GM19467 (cell line): ENCODE results near the gene PPP3R2.
"Not testable (repeated sequence)": the region's sequence is repeated elsewhere in the genome, so short reads cannot be mapped to it uniquely, and the experiment has no call there.

Source experiments
- ATAC-seq: cut with Tn5 transposase; IDR thresholded peaks from one replicate; pipeline ENCODE4 v1.9.1; 2021; ENCODE audit warnings: mild to moderate bottlenecking, moderate library complexity; ENCODE audit not compliant: unreplicated experiment

PPP3R2 gene

GRCh38 chr9:101590074-101590473, 4.7 kb downstream of the PPP3R2 start:
- not testable (repeated sequence) for ATAC-seq

DNA sequence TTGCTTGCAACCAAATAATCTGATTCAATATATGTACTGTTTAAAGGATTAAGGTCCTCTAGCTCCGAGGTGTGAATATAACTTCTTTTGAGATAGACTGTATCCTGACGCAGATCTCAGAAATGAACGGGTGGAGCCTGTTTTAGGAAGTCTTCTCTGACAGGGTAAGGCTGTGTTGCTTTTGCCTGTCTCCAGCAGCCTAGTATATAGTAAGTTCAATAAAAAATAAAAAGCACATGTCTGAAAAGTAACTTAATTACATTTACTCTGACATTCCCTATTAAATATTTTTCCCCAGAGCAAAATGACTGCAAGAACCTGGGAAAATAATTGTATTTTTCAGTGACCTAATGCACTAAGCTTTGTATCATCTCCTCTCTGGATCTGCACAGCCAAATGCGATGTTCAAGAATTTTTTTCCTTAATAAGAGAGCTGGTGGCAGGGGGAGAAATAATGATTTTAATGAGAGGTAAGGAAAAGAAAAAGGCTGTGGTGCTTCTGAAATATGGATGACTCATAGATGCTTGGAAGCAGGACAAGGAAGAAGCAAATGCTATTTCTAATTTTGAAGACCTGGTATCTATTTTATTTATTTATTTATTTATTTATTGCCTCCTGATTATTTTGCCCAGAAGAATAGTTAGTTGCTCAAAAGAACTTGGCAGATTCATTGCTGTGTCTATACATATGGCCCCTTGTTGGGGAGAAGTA, 7.3 kb downstream of the PPP3R2 start:
- ATAC-seq = no peak

GRCh38 chr9:101586651-101587050, 8.1 kb downstream of the PPP3R2 start:
- ATAC-seq = peak; percentile 88

DNA sequence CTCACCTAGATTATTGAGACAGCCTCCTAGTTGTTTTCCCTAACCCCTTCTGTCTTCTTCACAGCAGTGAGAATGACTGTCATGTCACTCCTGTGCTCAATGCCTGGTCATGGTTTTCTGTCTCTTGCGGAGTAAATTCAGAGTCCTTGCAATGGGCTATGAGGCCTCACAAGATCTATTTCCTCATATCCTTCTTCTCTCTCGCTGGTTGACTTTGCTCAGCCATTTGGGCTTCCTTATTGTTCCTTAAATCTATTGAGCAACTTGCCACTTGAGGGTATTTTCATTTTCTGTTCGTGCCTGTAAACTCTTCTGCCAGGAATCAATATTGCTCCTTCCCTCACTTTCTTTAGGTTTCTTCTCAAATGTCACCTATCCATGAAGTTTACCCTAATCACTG, 9.0 kb downstream of the PPP3R2 start:
- no peak for ATAC-seq

DNA sequence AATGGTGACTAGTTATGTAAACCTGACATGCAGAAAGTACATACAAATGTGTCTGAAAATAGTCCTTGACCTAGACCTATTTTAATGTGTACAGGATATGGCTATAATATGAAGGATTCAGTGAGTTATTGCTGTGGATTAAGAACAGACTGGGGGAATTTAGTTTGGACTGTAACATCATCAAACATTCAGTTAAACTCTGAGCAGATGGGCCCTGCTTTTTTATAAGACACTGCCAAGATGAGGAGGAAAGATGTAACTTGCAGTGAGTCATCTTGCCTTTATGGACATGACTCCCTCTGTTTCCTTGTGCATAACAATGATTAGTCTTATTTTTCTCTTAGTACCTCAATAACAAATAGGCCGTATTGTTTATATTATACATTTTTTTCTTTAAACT, 12.2 kb downstream of the PPP3R2 start:
- ATAC-seq = no peak

GRCh38 chr9:101579711-101580545, 14.8 kb downstream of the PPP3R2 start:
- no peak for ATAC-seq

DNA sequence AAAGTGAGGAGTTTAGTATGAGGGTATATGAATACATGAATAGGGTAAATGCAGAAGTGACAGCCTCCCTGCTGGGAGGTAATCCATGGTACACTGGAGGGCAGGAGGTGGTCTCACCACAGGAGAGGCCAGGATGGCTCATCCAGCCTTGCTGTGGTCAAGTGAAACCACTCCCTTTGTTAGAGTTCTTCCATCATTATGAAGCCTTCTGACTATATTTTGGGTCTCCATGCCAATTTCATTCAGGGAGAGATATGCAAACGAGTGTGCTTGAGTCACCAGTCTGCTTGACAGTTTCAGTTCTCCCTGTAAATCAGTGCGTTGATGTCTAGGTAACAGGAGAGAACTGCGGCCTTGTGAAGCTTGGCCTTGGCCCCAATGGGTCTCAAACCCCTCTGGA, 16.4 kb downstream of the PPP3R2 start:
- ATAC-seq = no peak

DNA sequence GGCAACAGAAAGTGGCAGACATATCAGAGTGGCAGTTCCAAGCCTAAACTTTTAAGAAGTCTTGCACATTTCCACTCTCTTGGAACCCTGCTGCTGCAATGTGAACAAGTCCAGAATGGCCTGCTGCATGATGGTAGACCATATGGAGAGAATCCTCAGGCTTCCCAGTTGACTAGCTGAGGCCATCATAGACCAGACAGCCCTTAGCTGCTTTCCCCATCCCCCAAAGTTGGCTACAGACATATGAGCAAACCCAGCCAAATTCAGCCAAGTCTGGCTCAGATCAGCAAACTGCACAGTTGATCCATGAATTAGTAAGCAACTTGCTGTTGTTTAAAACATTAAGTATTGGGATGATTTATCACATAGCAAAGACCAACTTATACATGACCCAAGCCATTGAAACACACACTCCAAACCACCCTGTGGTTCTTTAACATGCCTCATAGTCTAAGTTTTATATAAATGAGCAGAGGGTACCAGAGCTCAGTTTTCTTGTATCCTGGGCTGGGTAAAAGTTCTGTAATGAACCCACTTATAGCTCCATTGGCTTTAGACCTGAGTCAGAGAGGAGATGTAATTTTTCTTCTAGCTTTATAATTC, 19.9 kb downstream of the PPP3R2 start:
- no peak for ATAC-seq

DNA sequence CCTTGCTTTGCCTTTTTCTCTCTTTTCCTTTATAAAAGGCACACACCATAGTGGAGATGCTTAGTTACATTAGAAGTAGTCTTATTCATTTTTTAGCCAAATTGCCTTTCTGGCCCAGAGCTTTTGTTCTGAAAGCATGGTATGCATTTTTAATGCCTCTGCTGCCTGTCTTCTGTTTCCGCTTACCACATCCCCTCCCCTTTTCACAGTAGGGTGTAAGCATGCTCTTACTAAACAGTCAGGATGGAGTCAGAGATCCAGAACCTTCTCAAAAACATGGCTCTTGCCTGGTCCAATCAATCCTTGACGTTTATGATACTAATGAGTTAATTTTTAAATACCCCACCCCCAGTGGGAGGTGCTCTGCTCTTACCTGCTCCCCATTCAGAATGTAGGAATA, 22.5 kb downstream of the PPP3R2 start:
- no peak for ATAC-seq

DNA sequence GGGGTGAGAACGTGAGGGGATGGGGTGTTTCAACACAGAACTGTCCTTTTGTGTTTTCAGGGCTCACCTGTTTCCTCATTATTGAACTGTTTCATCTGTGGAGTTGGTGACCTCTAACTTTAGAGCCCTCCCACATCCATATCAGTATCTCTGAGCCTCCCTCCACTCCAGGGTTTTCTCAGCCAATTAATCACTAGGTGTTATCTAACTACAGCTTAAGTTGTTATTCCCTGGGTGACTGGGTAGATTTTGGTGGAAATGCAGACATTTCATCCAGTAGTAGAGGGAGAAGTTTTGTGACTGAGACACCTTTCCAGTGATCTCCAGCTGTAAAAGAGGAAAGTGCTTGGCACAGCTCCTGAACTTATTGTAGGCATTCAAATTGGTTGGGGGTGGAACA, 23.7 kb downstream of the PPP3R2 start:
- no peak for ATAC-seq

- no peak for ATAC-seq
These were observed 24.8 kb downstream of the PPP3R2 start for GRCh38 chr9:101569741-101570501.

DNA sequence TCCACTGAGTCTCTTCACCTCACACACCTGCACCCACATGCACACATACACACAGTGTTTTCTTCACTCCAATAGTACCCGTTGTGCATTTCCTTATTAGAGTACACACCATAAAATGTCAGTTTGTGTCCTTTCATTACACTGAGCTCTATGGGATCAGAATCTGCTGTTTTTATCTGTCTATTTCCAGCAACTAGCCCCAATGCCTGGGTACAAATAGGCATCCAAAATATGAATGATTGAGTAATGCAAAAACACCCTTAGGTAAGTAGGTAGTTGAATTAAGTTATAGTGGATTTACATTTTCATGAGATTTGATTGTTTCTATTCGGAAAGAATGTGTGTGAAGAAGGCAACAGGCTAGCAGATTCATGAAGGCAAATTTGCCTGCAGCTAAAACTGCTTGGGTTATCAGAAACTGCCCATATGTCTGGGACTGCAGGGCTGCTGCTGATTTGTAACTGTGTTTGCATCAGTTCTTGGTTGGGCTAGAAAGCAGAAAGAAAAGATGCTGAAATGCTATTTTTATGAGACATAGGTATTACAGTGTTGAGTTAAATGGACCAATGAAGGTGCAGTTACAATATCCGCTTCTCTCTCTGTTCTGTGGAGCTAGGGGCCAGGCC, 26.9 kb downstream of the PPP3R2 start:
- ATAC-seq = no peak

DNA sequence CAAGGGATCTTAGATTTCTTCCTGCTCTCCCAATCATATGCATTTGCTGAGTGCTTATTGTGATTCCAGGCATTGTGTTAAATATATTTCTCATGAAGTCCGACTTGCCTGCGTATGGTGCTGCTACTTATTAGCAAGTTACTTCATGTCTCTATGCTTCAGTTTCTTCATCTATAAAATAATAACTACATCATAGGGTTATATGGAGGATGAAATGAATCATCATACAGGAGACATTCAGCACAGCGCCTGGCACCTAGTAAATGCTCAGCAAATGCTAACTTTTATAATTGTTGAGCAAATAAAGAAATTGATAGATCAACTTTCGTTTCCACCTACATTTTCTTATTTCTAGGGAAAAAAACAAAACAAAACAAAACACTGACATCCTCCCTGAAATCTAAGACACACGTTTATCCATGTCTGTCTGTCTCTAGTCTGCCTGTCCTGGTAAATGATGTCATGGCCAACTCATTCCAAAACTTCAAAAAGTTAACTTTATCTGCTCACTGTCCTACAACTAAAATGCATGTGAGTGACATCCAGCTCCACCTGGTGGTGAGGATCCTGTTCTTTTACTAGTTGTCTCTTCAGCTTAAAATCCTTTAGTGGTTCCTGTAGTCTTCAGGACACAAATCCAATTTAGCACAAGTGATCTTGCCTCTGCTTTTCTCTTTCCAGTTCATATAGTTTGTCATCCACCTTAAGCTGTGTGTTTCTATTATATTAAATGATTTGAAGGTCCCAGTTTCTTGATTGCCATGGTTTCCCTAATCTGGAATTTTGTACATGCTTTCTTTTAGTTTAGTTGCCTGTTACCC, 27.7 kb downstream of the PPP3R2 start:
- peak; percentile 65 for ATAC-seq

DNA sequence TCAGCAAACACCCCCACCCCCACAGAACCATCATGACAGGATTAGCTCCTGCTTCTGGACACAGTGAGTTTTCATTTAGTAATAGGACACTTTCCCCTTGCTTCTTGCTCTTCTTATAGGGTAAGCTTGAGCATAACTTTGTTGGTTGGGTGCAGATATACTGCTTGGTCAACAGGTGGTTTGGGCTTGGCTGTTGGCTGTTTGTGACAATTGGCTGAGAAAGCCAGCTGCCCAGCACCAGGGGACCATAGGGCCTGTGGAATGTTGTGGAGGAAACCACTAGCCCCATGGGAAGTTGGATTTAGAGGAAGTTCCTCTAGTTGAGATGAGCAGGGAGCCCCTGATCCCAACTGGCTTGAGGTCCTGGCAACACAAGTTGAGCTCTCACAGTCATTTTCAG, 30.5 kb downstream of the PPP3R2 start:
- no peak for ATAC-seq

DNA sequence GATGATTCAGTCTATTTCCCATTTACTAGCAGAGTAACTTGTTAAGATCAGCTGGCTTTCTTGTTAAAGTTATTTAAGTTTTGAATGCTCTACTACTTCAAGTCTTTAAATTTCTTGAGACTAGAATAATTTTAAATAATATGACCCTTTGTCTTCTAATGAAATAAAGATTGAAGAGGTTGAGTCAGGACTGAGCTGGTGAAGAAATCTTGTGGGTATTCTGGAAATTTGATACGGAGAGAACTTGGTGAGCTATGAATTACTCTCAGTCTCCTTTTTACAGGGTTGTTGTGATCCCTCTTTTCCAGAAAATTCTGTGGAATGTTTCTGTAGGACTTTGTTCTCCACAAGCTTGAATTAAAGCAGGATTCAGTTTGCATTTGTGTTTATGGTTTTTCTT, 31.8 kb downstream of the PPP3R2 start:
- ATAC-seq = no peak

DNA sequence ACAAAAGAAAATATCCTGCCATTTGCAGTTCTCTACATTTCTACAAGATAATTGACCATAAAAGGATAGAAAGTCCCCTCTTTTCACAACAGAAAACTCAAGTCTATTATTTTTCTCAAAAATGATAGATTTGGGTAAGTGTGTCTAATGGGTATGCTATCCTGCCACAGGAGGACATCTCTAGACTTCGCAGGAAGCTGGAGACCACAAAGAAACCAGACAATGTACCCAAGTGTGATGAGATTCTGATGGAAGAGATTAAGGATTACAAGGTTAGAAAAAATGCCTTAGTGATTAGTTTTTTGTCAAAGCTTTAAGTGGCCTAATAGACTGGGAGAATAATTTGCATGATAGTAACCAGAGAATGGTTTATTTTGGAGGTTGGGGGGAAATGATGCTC, 33.0 kb downstream of the PPP3R2 start:
- no peak for ATAC-seq

DNA sequence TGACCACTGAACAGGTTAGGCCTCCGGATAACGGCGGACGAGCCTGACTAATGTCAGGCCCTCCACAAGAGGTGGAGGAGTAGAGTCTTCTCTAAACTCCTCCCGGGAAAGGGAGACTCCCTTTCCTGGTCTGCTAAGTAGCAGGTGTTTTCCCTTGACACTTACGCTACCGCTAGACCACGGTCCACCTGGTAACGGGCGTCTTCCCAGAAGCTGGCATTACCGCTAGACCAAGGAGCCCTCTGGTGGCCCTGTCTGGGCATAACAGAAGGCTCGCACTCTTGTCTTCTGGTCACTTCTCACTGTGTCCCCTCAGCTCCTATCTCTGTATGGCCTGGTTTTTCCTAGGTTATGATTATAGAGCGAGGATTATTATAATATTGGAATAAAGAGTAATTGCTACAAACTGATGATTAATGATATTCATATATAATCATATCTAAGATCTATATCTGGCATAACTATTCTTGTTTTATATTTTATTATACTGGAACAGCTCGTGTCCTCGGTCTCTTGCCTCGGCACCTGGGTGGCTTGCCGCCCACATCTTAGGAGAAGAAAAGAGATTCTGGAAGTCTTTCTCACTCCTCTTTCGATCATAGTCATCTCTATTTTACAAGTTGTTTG, 45.2 kb downstream of the PPP3R2 start:
- ATAC-seq = not testable (repeated sequence)

DNA sequence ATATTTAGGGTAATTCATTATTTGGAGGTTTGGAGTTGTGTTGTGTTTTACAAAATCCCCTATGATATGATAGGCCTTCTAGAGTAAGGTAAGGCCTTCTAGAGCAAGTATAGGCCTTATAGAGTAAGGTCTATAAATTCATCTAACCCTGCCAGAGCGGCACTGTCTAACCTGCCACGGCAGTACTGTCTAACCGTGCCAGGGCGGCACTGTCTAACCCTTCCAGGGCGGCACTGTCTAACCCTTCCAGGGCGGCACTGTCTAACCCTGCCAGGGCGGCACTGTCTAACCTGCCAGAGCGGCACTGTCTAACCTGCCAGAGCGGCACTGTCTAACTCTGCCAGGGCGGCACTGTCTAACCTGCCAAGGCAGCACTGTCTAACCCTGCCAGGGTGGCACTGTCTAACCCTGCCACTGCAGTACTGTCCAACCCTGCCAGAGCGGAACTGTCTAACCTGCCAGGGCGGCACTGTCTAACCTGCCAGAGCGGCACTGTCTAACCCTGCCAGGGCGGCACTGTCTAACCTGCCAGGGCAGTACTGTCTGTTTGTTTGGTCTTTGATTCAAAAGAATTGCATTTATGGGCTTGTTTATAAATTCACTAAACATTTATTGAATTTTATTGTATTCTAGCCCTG, 51.6 kb downstream of the PPP3R2 start:
- ATAC-seq = no peak
